T-cell (primary cell): Measurements from ENCODE around the gene SST. TPM values are rescaled to one million over a fixed set of nuclear protein-coding genes. Genes with fewer than 3 reads are reported as not detected.

Experiments used
- ATAC-seq, 4 experiments: fragments of 200-7000 bp in 3 of 4; fragments of 150-1000 bp in 1 of 4; cut with Tn5 transposase; replicated peaks in 1 of 4; 1 replicate in 3 of 4; 2 replicates in 1 of 4; pipeline ENCODE4 v1.10.0; 2021; ENCODE audit warnings: moderate library complexity in 3 of 4, mild to moderate bottlenecking in 2 of 4, moderate number of reproducible peaks in 1 of 4
- CTCF ChIA-PET, 2 donors: fragments of 300-600 bp; sonication (Branson Sonifier 250); formaldehyde crosslinking; loops; one replicate each; lab custom pipeline; 2022; ENCODE audit warnings: antibody characterized with exemption in 2 of 2; lab: Charles Lee
- POLR2A ChIA-PET, 2 donors: fragments of 300-600 bp; sonication (Branson Sonifier 250); formaldehyde crosslinking; loops; one replicate each; lab custom pipeline; 2022; ENCODE audit warnings: antibody characterized with exemption in 2 of 2; lab: Charles Lee
- DNase-seq, 35 experiments: peaks; one replicate each; pipeline versions ENCODE4 v3.0.0 to v3.0.0-alpha.2; 2013 to 2023
- H3K27ac ChIP-seq: one replicate; pipeline ENCODE4 v1.5.1; 2013; ENCODE audit warnings: low read length
- H3K27me3 ChIP-seq, 2 experiments: replicated peaks in 1 of 2; 1 replicate in 1 of 2; 2 replicates in 1 of 2; pipeline versions ENCODE4 v1.6.1 to v1.7.0; 2013; ENCODE audit warnings: low read length in 1 of 2, mixed read lengths in 1 of 2; ENCODE audit not compliant: control insufficient read depth in 2 of 2, insufficient read depth in 2 of 2; ENCODE audit errors: extremely low read depth in 1 of 2
- H3K36me3 ChIP-seq, 2 donors: 1 replicate in 1 of 2; 2 replicates in 1 of 2; pipeline versions ENCODE4 v1.6.1 to v1.7.0; 2013; ENCODE audit warnings: low read length in 1 of 2; ENCODE audit not compliant: control insufficient read depth in 2 of 2, insufficient read depth in 1 of 2; ENCODE audit errors: extremely low read depth in 1 of 2
- H3K4me1 ChIP-seq, 2 experiments: 1 replicate in 1 of 2; 2 replicates in 1 of 2; pipeline versions ENCODE4 v1.6.1 to v1.7.0; 2013; ENCODE audit warnings: low read length in 2 of 2, mixed read lengths in 1 of 2; ENCODE audit not compliant: insufficient read depth in 2 of 2, control insufficient read depth in 1 of 2; ENCODE audit errors: extremely low read depth in 1 of 2
- H3K4me3 ChIP-seq, 2 donors: 1 replicate in 1 of 2; 2 replicates in 1 of 2; pipeline versions ENCODE4 v1.5.1 to v1.7.0; 2013; ENCODE audit warnings: mild to moderate bottlenecking in 2 of 2, low read length in 1 of 2, moderate library complexity in 1 of 2; ENCODE audit not compliant: control insufficient read depth in 1 of 2; ENCODE audit errors: extremely low read depth in 1 of 2
- H3K9me3 ChIP-seq: 2 replicates; pipeline ENCODE4 v1.7.0; 2013
- H3K27ac Mint-ChIP-seq, 2 donors: one replicate each; pipeline ENCODE4 v1.8.0; 2020 to 2021; ENCODE audit warnings: mild to moderate bottlenecking in 2 of 2, mixed read lengths in 2 of 2
- H3K27me3 Mint-ChIP-seq, 2 donors: one replicate each; pipeline ENCODE4 v1.8.0; 2021 to 2022; ENCODE audit warnings: mixed read lengths in 2 of 2
- H3K36me3 Mint-ChIP-seq: one replicate; pipeline ENCODE4 v1.8.0; 2021; ENCODE audit warnings: mixed read lengths
- H3K4me1 Mint-ChIP-seq, 3 donors: one replicate each; pipeline ENCODE4 v1.8.0; 2020 to 2022; ENCODE audit warnings: mixed read lengths in 3 of 3, mild to moderate bottlenecking in 1 of 3
- H3K4me3 Mint-ChIP-seq, 3 donors: one replicate each; pipeline ENCODE4 v1.8.0; 2020 to 2022; ENCODE audit warnings: mild to moderate bottlenecking in 3 of 3, mixed read lengths in 3 of 3, moderate library complexity in 3 of 3
- H3K9me3 Mint-ChIP-seq, 3 donors: one replicate each; pipeline ENCODE4 v1.8.0; 2020 to 2022; ENCODE audit warnings: mixed read lengths in 3 of 3
- WGBS: methylation state at CpG from one replicate; pipeline ENCODE4 v1.1.5; 2013; ENCODE audit warnings: missing lambda C conversion rate; ENCODE audit not compliant: insufficient coverage; 5-methylcytosine and 5-hydroxymethylcytosine counted together
- total RNA-seq, 35 experiments: library from RNA in 6 of 35; stranded (reverse) in 6 of 35; fragments of 120-200 nt in 1 of 35; gene quantifications; one replicate each; pipeline versions ENCODE4 v1.2.1 to v1.2.4 and lab custom pipeline; 2013 to 2026

Gene SST
- total RNA-seq (not detected), total RNA-seq (lab: John Stamatoyannopoulos, UW) (0 reads per million in 29 experiments)
- 1.3 TPM for total RNA-seq (2013)

DNA sequence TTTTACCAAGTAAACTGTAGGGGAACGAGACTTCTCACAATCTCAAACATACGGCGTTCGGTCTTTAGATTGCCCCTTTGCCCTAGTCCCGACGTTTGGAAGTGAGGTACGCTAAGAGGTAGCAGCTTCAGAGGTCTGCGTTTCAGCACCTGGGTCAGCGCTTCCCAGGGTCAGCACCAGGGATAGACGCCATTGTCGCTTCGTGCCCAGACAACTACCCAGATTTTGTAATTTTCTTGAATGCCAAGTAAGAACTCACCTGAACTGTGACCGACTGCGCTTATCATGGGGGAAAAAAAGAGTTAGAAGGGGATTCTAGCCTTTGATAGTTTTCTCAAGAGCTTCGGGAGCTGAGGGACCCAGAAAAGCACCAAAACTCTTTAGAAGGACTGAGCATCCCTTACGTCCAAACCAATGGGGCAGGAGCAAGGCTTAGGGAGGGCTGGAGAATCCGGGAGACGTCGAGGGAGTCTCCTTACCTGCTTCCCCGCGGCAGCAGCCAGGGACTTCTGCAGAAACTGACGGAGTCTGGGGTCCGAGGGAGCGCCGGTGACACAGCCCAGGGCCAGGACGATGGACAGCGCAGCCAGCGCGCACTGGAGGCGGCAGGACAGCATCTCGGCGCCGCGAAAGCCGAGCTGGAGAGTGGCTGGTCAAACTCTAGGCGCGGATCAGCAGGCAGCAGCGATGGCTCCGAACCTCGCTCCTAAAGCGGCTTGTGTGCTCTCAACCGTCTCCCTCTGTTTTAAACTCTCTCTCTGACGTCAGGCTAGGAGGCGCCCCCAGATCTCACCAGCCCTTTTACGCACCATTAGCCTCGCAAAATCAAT, at the start of gene SST:
TSS of gene SST (minus strand) at position 720 of the 830 bp plus-strand sequence. CDS start at position 617, 103 bp downstream.
- Histone ChIP-seq H3K27ac (no peak within 1 kb of the TSS), H3K4me1 (no peaks in the 10 kb centered on the region), H3K9me3 (no peaks in the 10 kb centered on the region), H3K27me3 (peaks cover 8 to 16% of the 10 kb centered on the region in 2 experiments), H3K4me3 (no peak within 1 kb of the TSS), H3K36me3 (no peaks in the 10 kb centered on the region)
- ATAC-seq (no peak), DNase-seq (peak in 4 of 35 experiments; percentile 2 to 7 (median 4))
- no peak within 1 kb of the TSS for H3K4me3 Mint-ChIP-seq
- ChIA-PET CTCF (interaction anchor here (0.7 to 0.9 kb wide), 2 partner anchors 342 to 350 kb away, joined by 3 to 4 read pairs; no protein-coding TSS in a partner anchor), POLR2A (no interaction called here)
- H3K9me3 Mint-ChIP-seq, result peaks cover 0 to 4% (median 0%) of the 10 kb centered on the region in 3 donors
- H3K4me1 Mint-ChIP-seq, result no peaks in the 10 kb centered on the region
- H3K27me3 Mint-ChIP-seq, result peaks cover 59 to 62% of the 10 kb centered on the region in 2 donors
- no peaks in the 10 kb centered on the region for H3K36me3 Mint-ChIP-seq
- no peak within 1 kb of the TSS for H3K27ac Mint-ChIP-seq
- 18% methylated on average over 39 of the region's 46 CpGs for WGBS

GRCh38 chr3:187719628-187720336, 49.6 kb upstream of the SST start:
- H3K4me1 ChIP-seq, result no peaks in the 10 kb centered on the region
- Mint-ChIP-seq H3K27me3 (no peaks in the 10 kb centered on the region), H3K4me1 (no peaks in the 10 kb centered on the region), H3K36me3 (peaks cover 36% of the 10 kb centered on the region), H3K27ac (no peak overlapping the region), H3K9me3 (no peaks in the 10 kb centered on the region), H3K4me3 (no peak overlapping the region)
- no peaks in the 10 kb centered on the region for H3K9me3 ChIP-seq
- H3K4me3 ChIP-seq, result no peak overlapping the region
- POLR2A ChIA-PET, result no interaction called here
- peaks cover 2 to 20% of the 10 kb centered on the region in 2 donors for H3K36me3 ChIP-seq
- DNase-seq, result no peak
- CTCF ChIA-PET, result interaction anchor here (1.5 to 6.3 kb wide), 3 partner anchors 10 to 401 kb away, joined by 3 to 42 read pairs (median 8); no protein-coding TSS in a partner anchor
- ATAC-seq, result no peak
- 28% methylated on average over 2 of the region's 6 CpGs for WGBS
- no peak overlapping the region for H3K27ac ChIP-seq
- no peaks in the 10 kb centered on the region for H3K27me3 ChIP-seq

- H3K4me1 ChIP-seq, result peaks cover 0 to 2% of the 10 kb centered on the region in 2 experiments
- WGBS, result 100% methylated on average over 3 of the region's 5 CpGs
- no peak overlapping the region for H3K27ac ChIP-seq
Observed at GRCh38 chr3:187718802-187719201, 48.6 kb upstream of the SST start.

GRCh38 chr3:187717572-187717971, 47.4 kb upstream of the SST start:
- Mint-ChIP-seq H3K4me1 (peaks cover 13 to 16% (median 15%) of the 10 kb centered on the region in 3 donors), H3K27me3 (peaks cover 0 to 3% of the 10 kb centered on the region in 2 donors), H3K27ac (no peak overlapping the region), H3K36me3 (peaks cover 18% of the 10 kb centered on the region), H3K4me3 (no peak overlapping the region), H3K9me3 (no peaks in the 10 kb centered on the region)
- no CpG with 5 or more reads among the region's 1 CpG for WGBS
- Histone ChIP-seq H3K27ac (no peak overlapping the region), H3K4me3 (no peak overlapping the region), H3K4me1 (peaks cover 0 to 5% of the 10 kb centered on the region in 2 experiments), H3K27me3 (no peaks in the 10 kb centered on the region), H3K36me3 (peaks cover 0 to 7% of the 10 kb centered on the region in 2 donors), H3K9me3 (no peaks in the 10 kb centered on the region)
- ChIA-PET CTCF (interaction anchor here (1.2 to 6.3 kb wide), 3 partner anchors 11 to 398 kb away, joined by 3 to 42 read pairs (median 8); no protein-coding TSS in a partner anchor), POLR2A (no interaction called here)
- DNase-seq (no peak), ATAC-seq (no peak)

More at GRCh38 chr3:187718802-187719201, 48.6 kb upstream of the SST start:
- peaks cover 8 to 9% (median 9%) of the 10 kb centered on the region in 3 donors for H3K4me1 Mint-ChIP-seq
- DNase-seq, result no peak
- no peak for ATAC-seq
- H3K27me3 ChIP-seq, result no peaks in the 10 kb centered on the region
- H3K4me3 ChIP-seq, result no peak overlapping the region
- ChIA-PET CTCF (interaction anchor here (1.0 to 6.3 kb wide), 4 partner anchors 17 to 1235 kb away, joined by 3 to 42 read pairs (median 6); no protein-coding TSS in a partner anchor), POLR2A (interaction anchor here in 1 of 2 donors (0.6 kb wide), 1 partner anchor 17 kb away, joined by 3 read pairs; no protein-coding TSS in a partner anchor)
- H3K9me3 Mint-ChIP-seq, result no peaks in the 10 kb centered on the region
- no peaks in the 10 kb centered on the region for H3K9me3 ChIP-seq
- peaks cover 0 to 3% of the 10 kb centered on the region in 2 donors for H3K27me3 Mint-ChIP-seq
- H3K27ac Mint-ChIP-seq, result no peak overlapping the region
- no peak overlapping the region for H3K4me3 Mint-ChIP-seq
- H3K36me3 Mint-ChIP-seq, result peaks cover 27% of the 10 kb centered on the region
- H3K36me3 ChIP-seq, result peaks cover 0 to 13% of the 10 kb centered on the region in 2 donors

DNA sequence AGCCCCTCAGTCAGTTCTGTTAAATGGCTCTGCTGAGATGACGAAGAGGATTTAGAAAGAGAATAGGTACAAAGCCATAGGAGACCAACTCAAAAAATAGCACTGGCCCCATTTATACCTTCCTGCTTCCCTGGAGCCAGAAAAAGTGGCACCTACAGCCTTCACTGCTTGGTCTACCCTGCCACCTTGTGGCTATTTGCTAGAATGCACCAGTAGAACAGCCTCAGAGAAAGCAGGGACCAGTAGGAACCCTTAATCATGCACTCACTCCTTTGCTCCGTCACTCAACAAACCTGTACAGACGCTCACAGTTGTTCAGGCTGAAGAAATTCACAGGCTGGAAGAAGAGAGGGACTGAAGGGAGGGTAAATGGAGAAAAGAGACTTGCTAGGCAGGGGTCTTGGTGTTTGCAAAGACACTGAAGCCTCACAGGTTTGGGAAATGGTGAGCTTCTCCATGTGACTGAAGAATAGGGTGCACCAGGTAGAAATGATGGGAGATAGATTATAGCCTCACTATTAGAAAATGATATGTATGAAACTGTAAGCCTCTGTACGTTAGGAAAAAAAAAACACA, 44.3 kb upstream of the SST start:
- Histone ChIP-seq H3K27me3 (no peaks in the 10 kb centered on the region), H3K4me3 (no peak overlapping the region), H3K9me3 (no peaks in the 10 kb centered on the region), H3K36me3 (no peaks in the 10 kb centered on the region), H3K4me1 (peaks cover 0 to 5% of the 10 kb centered on the region in 2 experiments), H3K27ac (no peak overlapping the region)
- no peak overlapping the region for H3K4me3 Mint-ChIP-seq
- H3K9me3 Mint-ChIP-seq, result no peaks in the 10 kb centered on the region
- DNase-seq, result peak in 34 of 35 experiments; percentile 28 to 84 (median 59)
- peak; percentile 76 to 86 (median 80) for ATAC-seq
- ChIA-PET POLR2A (no interaction called here), CTCF (interaction anchor here (0.5 to 6.3 kb wide), 15 partner anchors 9 to 1239 kb away, joined by 3 to 42 read pairs (median 4); partner anchors contain the start of gene RTP2 (in 1 of the 2))
- no peaks in the 10 kb centered on the region for H3K36me3 Mint-ChIP-seq
- no CpG with 5 or more reads among the region's 4 CpGs for WGBS
- peaks cover 13 to 16% (median 15%) of the 10 kb centered on the region in 3 donors for H3K4me1 Mint-ChIP-seq
- H3K27me3 Mint-ChIP-seq, result peaks cover 0 to 3% of the 10 kb centered on the region in 2 donors
- H3K27ac Mint-ChIP-seq, result peak overlapping the region in 1 of 2 donors; percentile 73
